ENCODE results near the gene HIBCH. TPM values are rescaled to one million over a fixed set of nuclear protein-coding genes. Genes with fewer than 3 reads are reported as not detected.

The HIBCH gene, protein sequence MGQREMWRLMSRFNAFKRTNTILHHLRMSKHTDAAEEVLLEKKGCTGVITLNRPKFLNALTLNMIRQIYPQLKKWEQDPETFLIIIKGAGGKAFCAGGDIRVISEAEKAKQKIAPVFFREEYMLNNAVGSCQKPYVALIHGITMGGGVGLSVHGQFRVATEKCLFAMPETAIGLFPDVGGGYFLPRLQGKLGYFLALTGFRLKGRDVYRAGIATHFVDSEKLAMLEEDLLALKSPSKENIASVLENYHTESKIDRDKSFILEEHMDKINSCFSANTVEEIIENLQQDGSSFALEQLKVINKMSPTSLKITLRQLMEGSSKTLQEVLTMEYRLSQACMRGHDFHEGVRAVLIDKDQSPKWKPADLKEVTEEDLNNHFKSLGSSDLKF
- 49.5 and 67.0 TPM in 2 replicates for total RNA-seq (2016; rRNA removed; fragmentation: Illumina TruSeq; extraction: Trizol)
- 9.9 and 10.7 TPM in 2 replicates for total RNA-seq (2016; cell fraction: cytosol; rRNA removed; fragmentation: Illumina TruSeq; extraction: Trizol; ENCODE audit: low read depth)
- total RNA-seq (2016; cell fraction: insoluble cytoplasmic fraction; rRNA removed; fragmentation: Illumina TruSeq; extraction: Trizol) = 46.9 and 68.2 TPM in 2 replicates
- total RNA-seq (2016; cell fraction: membrane; rRNA removed; fragmentation: Illumina TruSeq; extraction: Trizol) = 11.0 and 12.8 TPM in 2 replicates
- 64.0 and 64.7 TPM in 2 replicates for total RNA-seq (2016; cell fraction: nucleus; rRNA removed; fragmentation: Illumina TruSeq; extraction: Trizol)
- 17.8 and 18.8 TPM in 2 replicates for polyA plus RNA-seq (2011; rRNA removed)
- polyA plus RNA-seq (2011; cell fraction: cytosol; rRNA removed) = 6.4 and 8.3 TPM in 2 replicates
- 14.6 and 25.8 TPM in 2 replicates for polyA plus RNA-seq (2011; cell fraction: nucleus; rRNA removed)
- 27.5 and 40.7 TPM in 2 replicates for polyA plus RNA-seq (2012)
- 6.9 and 7.7 TPM in 2 replicates for polyA plus RNA-seq (2016; cell fraction: cytosol; fragmentation: Illumina TruSeq; extraction: Trizol; ENCODE audit: low read depth)
- polyA plus RNA-seq (2016; cell fraction: insoluble cytoplasmic fraction; fragmentation: Illumina TruSeq; extraction: Trizol; ENCODE audit: low read depth) = 63.7 and 68.2 TPM in 2 replicates
- 9.3 and 9.4 TPM in 2 replicates for polyA plus RNA-seq (2016; cell fraction: membrane; fragmentation: Illumina TruSeq; extraction: Trizol; ENCODE audit: low read depth)
- 45.2 and 47.6 TPM in 2 replicates for polyA plus RNA-seq (2016; cell fraction: nucleus; fragmentation: Illumina TruSeq; extraction: Trizol; ENCODE audit: insufficient read depth, low read depth)
- 6.3 and 18.5 TPM in 2 replicates for polyA minus RNA-seq (2011; rRNA and poly(A)+ RNA removed; ENCODE audit: low replicate concordance)
- 8.9 and 9.9 TPM in 2 replicates for polyA minus RNA-seq (2011; cell fraction: cytosol; rRNA and poly(A)+ RNA removed)
- 88.3 and 98.2 TPM in 2 replicates for polyA minus RNA-seq (2011; cell fraction: nucleus; rRNA and poly(A)+ RNA removed)
- Bru-seq, nascent RNA = percentile 82 among the genes with signal in this experiment
- BruChase-seq, experiment 1, labeled RNA remaining after a 6-hour chase = percentile 73 among the genes with signal in this experiment
- BruChase-seq, experiment 2, labeled RNA remaining after a 2-hour chase = percentile 84 among the genes with signal in this experiment
- long read RNA-seq, experiment 1, transcript HIBCH-202 (13 exons, 2,463 nt) = minor isoform, 7 of 82 reads
- long read RNA-seq, experiment 1, transcript HIBCH-201 (14 exons, 1,939 nt) = major isoform, 56 of 82 reads
- long read RNA-seq, experiment 1, partial matches to known transcripts = 1 of 82 reads
- long read RNA-seq, experiment 1, other reads (novel, unspliced or antisense) = 18 of 82 reads
- long read RNA-seq, experiment 2, transcript HIBCH-201 (14 exons, 1,939 nt) = major isoform, 33 of 61 reads
- long read RNA-seq, experiment 2, partial matches to known transcripts = 13 of 61 reads
- long read RNA-seq, experiment 2, other reads (novel, unspliced or antisense) = 14 of 61 reads

DNA sequence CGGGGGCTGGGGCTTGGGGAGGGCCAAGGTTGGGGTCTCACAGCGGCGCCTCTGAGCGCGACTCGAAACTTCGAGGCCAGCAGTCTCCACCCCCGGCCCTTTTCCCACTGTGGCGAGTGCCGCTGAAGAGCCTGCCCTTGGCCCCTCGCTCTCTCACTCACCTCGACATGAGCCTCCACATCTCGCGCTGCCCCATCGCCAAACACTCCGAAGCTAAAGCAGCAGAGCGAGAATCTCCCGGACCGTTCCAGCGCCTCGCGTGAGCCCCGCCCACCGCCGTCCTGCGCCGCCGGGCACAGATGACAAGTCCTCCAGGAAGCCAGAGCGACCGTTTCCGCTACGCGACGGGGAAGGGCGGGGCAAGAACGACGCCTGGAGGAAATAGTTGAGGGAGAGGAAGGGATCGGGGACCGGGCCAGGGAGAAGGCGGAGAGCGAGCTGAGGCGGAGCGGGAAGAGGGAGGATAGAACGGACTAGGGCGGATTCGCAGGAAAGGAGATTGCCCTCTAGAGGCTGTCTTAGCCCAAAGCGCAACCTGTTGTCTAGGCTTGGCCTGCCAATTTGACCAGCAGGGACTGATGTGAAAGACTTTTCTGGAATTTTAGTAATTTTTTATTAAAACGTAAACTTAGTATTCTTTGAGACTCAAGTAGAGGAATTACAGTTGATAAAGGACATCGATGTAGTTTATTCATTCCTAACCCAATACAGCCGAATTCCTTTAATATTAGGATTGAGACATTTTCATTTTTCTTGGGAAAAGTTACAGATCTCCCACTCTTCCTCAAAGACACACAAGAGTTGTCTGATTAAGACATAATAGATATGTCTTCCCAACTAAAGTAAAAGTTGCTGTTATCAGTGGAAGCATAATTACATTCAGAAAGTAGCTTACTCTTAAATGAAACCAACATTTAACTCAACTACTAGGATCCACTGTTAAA is at the start of gene HIBCH:
TSS of gene HIBCH (minus strand) at position 272 of the 944 bp plus-strand sequence. CDS start at position 196, 76 bp downstream.
- TSS peak; percentile 72 for BruUV-seq (replicated peaks)
- peak within 1 kb of the TSS; percentile 78 to 86 (median 83) for H3K4me3 ChIP-seq (replicated peaks in 1 of 3; ENCODE audit: insufficient read depth in 1 of 3, low read depth in 2 of 3, low read length in 3 of 3)
- H3K36me3 ChIP-seq (replicated peaks in 1 of 2; ENCODE audit: control insufficient read depth in 1 of 2, insufficient read depth in 2 of 2, low read length in 2 of 2) = 0 out of 5 replicates have a peak, but pooled peaks cover 0 to 4% of the 10 kb centered on the region in 2 experiments
- FAIRE-seq = peak; percentile 86
- WGBS (ENCODE audit: low lambda C conversion rate) = under 1% methylated on average over 40 of the region's 50 CpGs
- intact Hi-C loops (cut with micrococcal nuclease; ENCODE audit: unreplicated experiment) (loop anchor here (2.0 to 10.0 kb wide), 5 partner anchors 15 to 555 kb away; partner anchors contain the start of gene OSGEPL1), in situ Hi-C loops (cut with HindIII; ENCODE audit: extremely low pct_ligation_motif_present, low pct_unique_long_range_greater_than_20kb) (loop anchor here (5.0 kb wide), 1 partner anchor 233 kb away; no protein-coding TSS in a partner anchor)
- peaks cover 49% of the 10 kb centered on the region for H3K4me1 ChIP-seq (ENCODE audit: insufficient read depth, low read length)
- peak within 1 kb of the TSS; percentile 94 for H3K4me2 ChIP-seq (ENCODE audit: low read depth, low read length)
- peak within 1 kb of the TSS; percentile 74 for H3K27ac ChIP-seq (ENCODE audit: extremely low read length, insufficient read depth, low read length)
- DNase-seq (ENCODE audit: low spot score) = peak; percentile 99
- peak; percentile 97 for ATAC-seq
- peak within 1 kb of the TSS; percentile 95 for H2AFZ ChIP-seq (ENCODE audit: low read length)
- no peaks in the 10 kb centered on the region for H3K9me3 ChIP-seq (ENCODE audit: low read length)
- ChIA-PET POLR2A (interaction anchor here (0.6 to 3.1 kb wide), 18 partner anchors 10 to 700 kb away, joined by 3 to 19 read pairs (median 4); partner anchors contain the start of genes NEMP2, ORMDL1, OSGEPL1 and PMS1), CTCF (ENCODE audit: low intra/inter-chr PET ratio, low total read pairs) (interaction anchor here (0.7 to 1.1 kb wide), 3 partner anchors 15 to 231 kb away, joined by 3 to 4 read pairs (median 3); no protein-coding TSS in a partner anchor)
- no peaks in the 10 kb centered on the region; a peak in 1 of 5 replicates for H3K27me3 ChIP-seq (ENCODE audit: control insufficient read depth in 1 of 2, insufficient read depth in 2 of 2, low read length in 2 of 2)
- peak within 1 kb of the TSS; percentile 73 for H3K9ac ChIP-seq (ENCODE audit: insufficient read depth, low read depth, low read length)
- no peaks in the 10 kb centered on the region for H4K20me1 ChIP-seq (ENCODE audit: insufficient read depth, low read length)
- peaks cover 35% of the 10 kb centered on the region for H3K79me2 ChIP-seq (ENCODE audit: insufficient read depth, low read length)
- TF ChIP-seq ELF4 (CRISPR knock-in tag; IDR thresholded peaks at IDR 0.05; ENCODE audit: borderline replicate concordance) = 0 out of 2 replicates have a peak, but pooled peaks have one; percentile 13
- TF ChIP-seq PHF21A (CRISPR knock-in tag; IDR thresholded peaks at IDR 0.05) = peak; percentile 92
- TF ChIP-seq ZFP36 (IDR thresholded peaks at IDR 0.05; ENCODE audit: borderline replicate concordance, low read depth, low read length, partially characterized antibody) = no peak
- no peak for TF ChIP-seq RFX1 (IDR thresholded peaks at IDR 0.05)
- no peak for TF ChIP-seq ZNF549 (CRISPR knock-in tag; IDR thresholded peaks at IDR 0.05)
- TF ChIP-seq, protein P1, sequence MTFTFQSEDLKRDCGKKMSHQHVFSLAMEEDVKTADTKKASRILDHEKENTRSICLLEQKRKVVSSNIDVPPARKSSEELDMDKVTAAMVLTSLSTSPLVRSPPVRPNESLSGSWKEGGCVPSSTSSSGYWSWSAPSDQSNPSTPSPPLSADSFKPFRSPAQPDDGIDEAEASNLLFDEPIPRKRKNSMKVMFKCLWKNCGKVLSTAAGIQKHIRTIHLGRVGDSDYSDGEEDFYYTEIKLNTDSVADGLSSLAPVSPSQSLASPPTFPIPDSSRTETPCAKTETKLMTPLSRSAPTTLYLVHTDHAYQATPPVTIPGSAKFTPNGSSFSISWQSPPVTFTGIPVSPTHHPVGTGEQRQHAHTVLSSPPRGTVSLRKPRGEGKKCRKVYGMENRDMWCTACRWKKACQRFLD (CRISPR knock-in tag; IDR thresholded peaks at IDR 0.05; ENCODE audit: borderline replicate concordance) = peak; percentile 91; the same call in 1 of the 2 replicates
- no peak for TF ChIP-seq FIP1L1 (IDR thresholded peaks at IDR 0.05; ENCODE audit: borderline replicate concordance, insufficient read depth, low read depth, low read length)
- no peak for TF ChIP-seq MZF1 (CRISPR knock-in tag; IDR thresholded peaks at IDR 0.05; ENCODE audit: borderline replicate concordance)
- peak; percentile 92 for TF ChIP-seq MED8 (CRISPR knock-in tag; IDR thresholded peaks at IDR 0.05; ENCODE audit: insufficient replicate concordance)
- TF ChIP-seq ZNF33B (CRISPR knock-in tag; IDR thresholded peaks at IDR 0.05) = peak; percentile 71; the same call in 1 of the 2 replicates
- peak; percentile 95 for TF ChIP-seq HOXA3 (CRISPR knock-in tag; IDR thresholded peaks at IDR 0.05)
- 0 out of 2 replicates have a peak, but pooled peaks have one; percentile 50 for TF ChIP-seq SIX4 (CRISPR knock-in tag; IDR thresholded peaks at IDR 0.05)
